H9 (cell line): ENCODE data around the gene MTFP1. TPM values are rescaled to one million over a fixed set of nuclear protein-coding genes. Genes with fewer than 3 reads are reported as not detected.
A peak's percentile ranks its signal among the peaks of the same experiment; 100 is the strongest.

Experiments used
- DNase-seq: peaks from one replicate; pipeline ENCODE4 v3.0.0-alpha.2; 2017
- H2AFZ ChIP-seq: one replicate; pipeline ENCODE4 v1.6.1; 2013; ENCODE audit warnings: mild to moderate bottlenecking, low read length, control low read depth, moderate library complexity
- H2AK5ac ChIP-seq: 2 replicates; pipeline ENCODE4 v1.6.1; 2013; ENCODE audit warnings: low read length, control low read depth, mixed read lengths; ENCODE audit not compliant: insufficient read length
- H2BK120ac ChIP-seq: one replicate; pipeline ENCODE4 v1.6.1; 2013; ENCODE audit warnings: low read depth, mild to moderate bottlenecking, low read length, control low read depth, inconsistent platforms; ENCODE audit not compliant: poor library complexity, severe bottlenecking
- H2BK12ac ChIP-seq: 2 replicates; pipeline ENCODE4 v1.6.1; 2013; ENCODE audit warnings: low read length, control low read depth, mixed read lengths, low read depth; ENCODE audit not compliant: insufficient read length
- H2BK15ac ChIP-seq: 2 replicates; pipeline ENCODE4 v1.6.1; 2013; ENCODE audit warnings: low read depth, low read length, control low read depth
- H2BK20ac ChIP-seq: one replicate; pipeline ENCODE4 v1.6.1; 2013; ENCODE audit warnings: low read depth, mild to moderate bottlenecking, low read length, control low read depth, inconsistent platforms; ENCODE audit not compliant: poor library complexity, severe bottlenecking
- H2BK5ac ChIP-seq: 2 replicates; pipeline ENCODE4 v1.6.1; 2013; ENCODE audit warnings: low read length, control low read depth, mixed read lengths; ENCODE audit not compliant: insufficient read length
- H3K14ac ChIP-seq: 2 replicates; pipeline ENCODE4 v1.6.1; 2013; ENCODE audit warnings: low read length, control low read depth; ENCODE audit not compliant: insufficient read depth
- H3K18ac ChIP-seq: 2 replicates; pipeline ENCODE4 v1.6.1; 2013; ENCODE audit warnings: low read depth, mild to moderate bottlenecking, mixed read lengths, low read length, control low read depth; ENCODE audit not compliant: insufficient read length
- H3K23ac ChIP-seq: 2 replicates; pipeline ENCODE4 v1.6.1; 2013; ENCODE audit warnings: low read length, control low read depth, mixed read lengths, low read depth; ENCODE audit not compliant: insufficient read length
- H3K23me2 ChIP-seq: 2 replicates; pipeline ENCODE4 v1.6.1; 2013; ENCODE audit warnings: low read depth, mild to moderate bottlenecking, mixed read lengths, low read length, control low read depth; ENCODE audit not compliant: insufficient read length, poor library complexity, severe bottlenecking
- H3K27ac ChIP-seq: 2 replicates; pipeline ENCODE4 v1.5.1; 2013; ENCODE audit warnings: low read length, control low read depth, mixed read lengths, low read depth; ENCODE audit not compliant: insufficient read length
- H3K27me3 ChIP-seq: 2 replicates; pipeline ENCODE4 v1.6.1; 2013; ENCODE audit warnings: low read length, control low read depth, inconsistent platforms; ENCODE audit not compliant: insufficient read depth
- H3K4ac ChIP-seq: 2 replicates; pipeline ENCODE4 v1.6.1; 2013; ENCODE audit warnings: low read depth, mild to moderate bottlenecking, control low read depth, inconsistent platforms, low read length, moderate library complexity
- H3K4me1 ChIP-seq: 2 replicates; pipeline ENCODE4 v1.6.1; 2013; ENCODE audit warnings: low read length, control low read depth, inconsistent platforms; ENCODE audit not compliant: insufficient read depth
- H3K4me2 ChIP-seq: 2 replicates; pipeline ENCODE4 v1.6.1; 2013; ENCODE audit warnings: low read length, control low read depth, mixed read lengths; ENCODE audit not compliant: insufficient read length, insufficient read depth
- H3K56ac ChIP-seq: 2 replicates; pipeline ENCODE4 v1.6.1; 2013; ENCODE audit warnings: low read depth, mild to moderate bottlenecking, mixed read lengths, low read length, control low read depth; ENCODE audit not compliant: insufficient read length
- H3K79me1 ChIP-seq: 2 replicates; pipeline ENCODE4 v1.6.1; 2013; ENCODE audit warnings: low read depth, mild to moderate bottlenecking, moderate library complexity, low read length, control low read depth, inconsistent platforms; ENCODE audit not compliant: insufficient read depth, poor library complexity, severe bottlenecking
- H3K79me2 ChIP-seq: 2 replicates; pipeline ENCODE4 v1.6.1; 2013; ENCODE audit warnings: low read length, control low read depth, inconsistent platforms; ENCODE audit not compliant: insufficient read depth
- H3K9ac ChIP-seq: 2 replicates; pipeline ENCODE4 v1.6.1; 2013; ENCODE audit warnings: low read length, control low read depth, mixed read lengths; ENCODE audit not compliant: insufficient read length; ENCODE audit errors: extremely low read depth
- H3K9me3 ChIP-seq: one replicate; pipeline ENCODE4 v1.6.1; 2013; ENCODE audit warnings: low read depth, low read length, inconsistent platforms; ENCODE audit not compliant: control insufficient read depth
- H3T11ph ChIP-seq: one replicate; pipeline ENCODE4 v1.6.1; 2013; ENCODE audit warnings: mild to moderate bottlenecking, low read length, control low read depth, inconsistent platforms
- H4K20me1 ChIP-seq: one replicate; pipeline ENCODE4 v1.6.1; 2013; ENCODE audit not compliant: control insufficient read depth, insufficient read length, insufficient read depth
- H4K5ac ChIP-seq: 2 replicates; pipeline ENCODE4 v1.6.1; 2013; ENCODE audit warnings: low read depth, mild to moderate bottlenecking, mixed read lengths, low read length, control low read depth; ENCODE audit not compliant: insufficient read length
- H4K8ac ChIP-seq: replicated peaks from 2 replicates; pipeline ENCODE4 v1.6.1; 2013; ENCODE audit warnings: low read length, control low read depth, mixed read lengths, low read depth; ENCODE audit not compliant: insufficient read length
- H4K91ac ChIP-seq: 2 replicates; pipeline ENCODE4 v1.6.1; 2013; ENCODE audit warnings: low read depth, mild to moderate bottlenecking, moderate library complexity, mixed read lengths, low read length, control low read depth; ENCODE audit not compliant: insufficient read length
- H3K27ac Mint-ChIP-seq, 3 experiments: 2 replicates in 2 of 3; 3 replicates in 1 of 3; pipeline ENCODE4 v1.8.0; 2020 to 2021; ENCODE audit warnings: mixed read lengths in 3 of 3, mild to moderate bottlenecking in 1 of 3, moderate library complexity in 1 of 3
- H3K27me3 Mint-ChIP-seq: 2 replicates; pipeline ENCODE4 v1.8.0; 2021; ENCODE audit warnings: low read depth, mild to moderate bottlenecking, moderate library complexity, mixed read lengths
- H3K36me3 Mint-ChIP-seq, 3 experiments: 2 replicates in 2 of 3; 3 replicates in 1 of 3; pipeline ENCODE4 v1.8.0; 2020 to 2021; ENCODE audit warnings: low read depth in 3 of 3, mixed read lengths in 3 of 3; ENCODE audit not compliant: insufficient read depth in 1 of 3
- H3K4me1 Mint-ChIP-seq, 2 experiments: 2 replicates each; pipeline ENCODE4 v1.8.0; 2020; ENCODE audit warnings: mixed read lengths in 2 of 2
- H3K4me3 Mint-ChIP-seq, 2 experiments: 2 replicates in 1 of 2; 3 replicates in 1 of 2; pipeline ENCODE4 v1.8.0; 2020 to 2021; ENCODE audit warnings: mild to moderate bottlenecking in 2 of 2, mixed read lengths in 2 of 2, moderate library complexity in 1 of 2
- H3K9me3 Mint-ChIP-seq, 2 experiments: 2 replicates in 1 of 2; 3 replicates in 1 of 2; pipeline ENCODE4 v1.8.0; 2020; ENCODE audit warnings: mild to moderate bottlenecking in 2 of 2, mixed read lengths in 2 of 2, moderate library complexity in 1 of 2
- WGBS: extraction: QIAGEN DNeasy Blood & Tissue Kit; methylation state at CpG from one replicate; pipeline ENCODE4 v1.1.7; 2013; ENCODE audit warnings: missing lambda C conversion rate, low lambda C conversion rate, mixed read lengths; ENCODE audit not compliant: insufficient read length; ENCODE audit errors: extremely low coverage; 5-methylcytosine and 5-hydroxymethylcytosine counted together
- total RNA-seq: library from RNA; stranded (reverse); gene quantifications from 2 replicates; pipeline ENCODE4 v1.2.1, GENCODE V29; 2021
- TF ChIP-seq, protein P1 (sequence below): fragments of 200-600 bp; sonication (generic); conservative IDR thresholded peaks from 3 replicates; pipeline ENCODE4 v1.8.0; 2021; ENCODE audit warnings: antibody characterized with exemption, mild to moderate bottlenecking

The MTFP1 gene
- total RNA-seq, 1 experiment from 2014 or later, result 46.8 TPM

- H3K27me3 Mint-ChIP-seq, result peaks cover 28% of the 10 kb centered on the region
Measured at GRCh38 chr22:30474683-30475424, 49.3 kb downstream of the MTFP1 start.

More at GRCh38 chr22:30474683-30475424, 49.3 kb downstream of the MTFP1 start:
- Histone ChIP-seq H4K20me1 (no peaks in the 10 kb centered on the region), H3T11ph (no peak overlapping the region), H2BK5ac (no peak overlapping the region), H3K18ac (no peak overlapping the region), H3K79me1 (no peaks in the 10 kb centered on the region), H2BK12ac (no peak overlapping the region), H3K9me3 (no peaks in the 10 kb centered on the region), H3K4ac (no peak overlapping the region), H4K5ac (no peak overlapping the region), H3K4me1 (no peaks in the 10 kb centered on the region), H3K56ac (no peak overlapping the region), H3K79me2 (no peaks in the 10 kb centered on the region), H3K23me2 (no peaks in the 10 kb centered on the region), H3K14ac (no peak overlapping the region), H4K8ac (no peak overlapping the region), H2AK5ac (no peak overlapping the region), H3K4me2 (no peak overlapping the region), H4K91ac (no peak overlapping the region), H3K27me3 (no peaks in the 10 kb centered on the region), H2BK120ac (no peak overlapping the region), H3K23ac (no peak overlapping the region), H3K9ac (no peak overlapping the region), H3K27ac (no peak overlapping the region), H2AFZ (no peak overlapping the region), H2BK15ac (no peak overlapping the region), H2BK20ac (no peak overlapping the region)
- H3K36me3 Mint-ChIP-seq, result no peaks in the 10 kb centered on the region
- no peak overlapping the region; a peak in 1 of 7 replicates for H3K27ac Mint-ChIP-seq
- DNase-seq, result peak; percentile 45
- TF ChIP-seq, protein P1, sequence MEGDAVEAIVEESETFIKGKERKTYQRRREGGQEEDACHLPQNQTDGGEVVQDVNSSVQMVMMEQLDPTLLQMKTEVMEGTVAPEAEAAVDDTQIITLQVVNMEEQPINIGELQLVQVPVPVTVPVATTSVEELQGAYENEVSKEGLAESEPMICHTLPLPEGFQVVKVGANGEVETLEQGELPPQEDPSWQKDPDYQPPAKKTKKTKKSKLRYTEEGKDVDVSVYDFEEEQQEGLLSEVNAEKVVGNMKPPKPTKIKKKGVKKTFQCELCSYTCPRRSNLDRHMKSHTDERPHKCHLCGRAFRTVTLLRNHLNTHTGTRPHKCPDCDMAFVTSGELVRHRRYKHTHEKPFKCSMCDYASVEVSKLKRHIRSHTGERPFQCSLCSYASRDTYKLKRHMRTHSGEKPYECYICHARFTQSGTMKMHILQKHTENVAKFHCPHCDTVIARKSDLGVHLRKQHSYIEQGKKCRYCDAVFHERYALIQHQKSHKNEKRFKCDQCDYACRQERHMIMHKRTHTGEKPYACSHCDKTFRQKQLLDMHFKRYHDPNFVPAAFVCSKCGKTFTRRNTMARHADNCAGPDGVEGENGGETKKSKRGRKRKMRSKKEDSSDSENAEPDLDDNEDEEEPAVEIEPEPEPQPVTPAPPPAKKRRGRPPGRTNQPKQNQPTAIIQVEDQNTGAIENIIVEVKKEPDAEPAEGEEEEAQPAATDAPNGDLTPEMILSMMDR, result no peak
- WGBS, result no CpG with 5 or more reads among the region's 6 CpGs
- H3K4me3 Mint-ChIP-seq, result no peak overlapping the region
- no peaks in the 10 kb centered on the region; a peak in 1 of 5 replicates for H3K9me3 Mint-ChIP-seq
- peaks cover 4 to 12% of the 10 kb centered on the region in 2 experiments for H3K4me1 Mint-ChIP-seq

Other genes starting within 250 kb of the MTFP1 start
- gene LIF, start 179.0 kb upstream of the MTFP1 start, total RNA-seq, result 4.3 and 6.1 TPM in 2 replicates
- gene OSM, start 158.9 kb upstream of the MTFP1 start, total RNA-seq, result not detected in 2 replicates
- 8.8 and 11.0 TPM in 2 replicates for gene CASTOR1, start 136.3 kb upstream of the MTFP1 start, total RNA-seq
- gene TBC1D10A, start 98.8 kb upstream of the MTFP1 start, total RNA-seq, result 8.2 and 8.4 TPM in 2 replicates
- 211 and 225 TPM in 2 replicates for gene SF3A1, start 68.9 kb upstream of the MTFP1 start, total RNA-seq
- gene CCDC157, start 68.8 kb upstream of the MTFP1 start, total RNA-seq, result 4.3 and 4.8 TPM in 2 replicates
- 22.6 and 24.5 TPM in 2 replicates for gene RNF215, start 38.4 kb upstream of the MTFP1 start, total RNA-seq
- gene SEC14L2, start 28.8 kb upstream of the MTFP1 start, total RNA-seq, result 8.2 and 8.5 TPM in 2 replicates
- not detected in 2 replicates for gene SEC14L3, start 46.2 kb downstream of the MTFP1 start, total RNA-seq
- 0.09 and 0.17 TPM in 2 replicates for gene SEC14L4, start 79.9 kb downstream of the MTFP1 start, total RNA-seq
- 0.46 and 1.1 TPM in 2 replicates for gene SEC14L6, start 121.0 kb downstream of the MTFP1 start, total RNA-seq
- gene GAL3ST1, start 148.9 kb downstream of the MTFP1 start, total RNA-seq, result 5.1 TPM in 2 replicates
- gene PES1, start 166.1 kb downstream of the MTFP1 start, total RNA-seq, result 133 and 140 TPM in 2 replicates
- 39.0 and 42.2 TPM in 2 replicates for gene TCN2, start 181.4 kb downstream of the MTFP1 start, total RNA-seq
- gene SLC35E4, start 210.0 kb downstream of the MTFP1 start, total RNA-seq, result 3.7 and 3.9 TPM in 2 replicates
- gene DUSP18, start 242.1 kb downstream of the MTFP1 start, total RNA-seq, result 1.9 and 2.6 TPM in 2 replicates